Measurements from ENCODE around the gene ATRNL1. TPM values are rescaled to one million over a fixed set of nuclear protein-coding genes. Genes with fewer than 3 reads are reported as not detected.
"Not testable (repeated sequence)": the region's sequence is repeated elsewhere in the genome, so short reads cannot be mapped to it uniquely, and the experiment has no call there.

ATRNL1 gene
- total RNA-seq, 1 experiment from 2014 or later, result 28.7 TPM

DNA sequence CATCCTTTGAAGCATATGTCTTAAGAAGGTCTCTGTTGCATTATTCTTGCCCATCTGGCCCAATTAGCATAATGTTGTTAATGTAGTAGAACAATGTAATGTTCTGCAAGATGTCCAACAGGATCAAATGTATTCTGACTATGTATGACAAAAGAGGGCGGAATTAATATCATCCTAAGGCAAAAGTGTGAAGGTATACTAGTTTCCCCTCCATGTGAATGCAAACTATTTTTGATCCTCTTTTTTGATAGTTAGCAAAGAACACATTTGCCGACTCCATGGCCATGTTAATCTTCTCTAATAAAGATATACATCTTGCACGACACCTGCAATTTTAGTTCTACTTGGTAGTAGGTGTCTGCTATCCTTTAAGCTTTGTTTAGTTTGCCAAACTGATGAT lies 157.6 kb downstream of the ATRNL1 start:
- TF ChIP-seq NFE2L1 (CRISPR knock-in tag; IDR thresholded peaks at IDR 0.05) (no peak), KAT7 (CRISPR knock-in tag; IDR thresholded peaks at IDR 0.05; ENCODE audit: borderline replicate concordance) (no peak), SMAD4 (CRISPR knock-in tag; IDR thresholded peaks at IDR 0.05) (no peak), SP1 (CRISPR knock-in tag; conservative IDR thresholded peaks at IDR 0.05) (no peak), SMAD3 (CRISPR knock-in tag; IDR thresholded peaks at IDR 0.05; ENCODE audit: borderline replicate concordance) (no peak), ZNF396 (CRISPR knock-in tag; IDR thresholded peaks at IDR 0.05; ENCODE audit: borderline replicate concordance) (no peak), RELA (CRISPR knock-in tag; IDR thresholded peaks at IDR 0.05; ENCODE audit: borderline replicate concordance) (no peak), IRF2 (CRISPR knock-in tag; IDR thresholded peaks at IDR 0.05; ENCODE audit: borderline replicate concordance, low read depth) (no peak)
- TF ChIP-seq, protein P1, sequence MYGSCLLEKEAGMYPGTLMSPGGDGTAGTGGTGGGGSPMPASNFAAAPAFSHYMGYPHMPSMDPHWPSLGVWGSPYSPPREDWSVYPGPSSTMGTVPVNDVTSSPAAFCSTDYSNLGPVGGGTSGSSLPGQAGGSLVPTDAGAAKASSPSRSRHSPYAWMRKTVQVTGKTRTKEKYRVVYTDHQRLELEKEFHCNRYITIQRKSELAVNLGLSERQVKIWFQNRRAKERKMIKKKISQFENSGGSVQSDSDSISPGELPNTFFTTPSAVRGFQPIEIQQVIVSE (CRISPR knock-in tag; IDR thresholded peaks at IDR 0.05; ENCODE audit: borderline replicate concordance), result no peak
- TF ChIP-seq, protein P2, sequence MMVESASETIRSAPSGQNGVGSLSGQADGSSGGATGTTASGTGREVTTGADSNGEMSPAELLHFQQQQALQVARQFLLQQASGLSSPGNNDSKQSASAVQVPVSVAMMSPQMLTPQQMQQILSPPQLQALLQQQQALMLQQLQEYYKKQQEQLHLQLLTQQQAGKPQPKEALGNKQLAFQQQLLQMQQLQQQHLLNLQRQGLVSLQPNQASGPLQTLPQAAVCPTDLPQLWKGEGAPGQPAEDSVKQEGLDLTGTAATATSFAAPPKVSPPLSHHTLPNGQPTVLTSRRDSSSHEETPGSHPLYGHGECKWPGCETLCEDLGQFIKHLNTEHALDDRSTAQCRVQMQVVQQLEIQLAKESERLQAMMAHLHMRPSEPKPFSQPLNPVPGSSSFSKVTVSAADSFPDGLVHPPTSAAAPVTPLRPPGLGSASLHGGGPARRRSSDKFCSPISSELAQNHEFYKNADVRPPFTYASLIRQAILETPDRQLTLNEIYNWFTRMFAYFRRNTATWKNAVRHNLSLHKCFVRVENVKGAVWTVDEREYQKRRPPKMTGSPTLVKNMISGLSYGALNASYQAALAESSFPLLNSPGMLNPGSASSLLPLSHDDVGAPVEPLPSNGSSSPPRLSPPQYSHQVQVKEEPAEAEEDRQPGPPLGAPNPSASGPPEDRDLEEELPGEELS (CRISPR knock-in tag; IDR thresholded peaks at IDR 0.05), result no peak
- TF ChIP-seq, protein P3, sequence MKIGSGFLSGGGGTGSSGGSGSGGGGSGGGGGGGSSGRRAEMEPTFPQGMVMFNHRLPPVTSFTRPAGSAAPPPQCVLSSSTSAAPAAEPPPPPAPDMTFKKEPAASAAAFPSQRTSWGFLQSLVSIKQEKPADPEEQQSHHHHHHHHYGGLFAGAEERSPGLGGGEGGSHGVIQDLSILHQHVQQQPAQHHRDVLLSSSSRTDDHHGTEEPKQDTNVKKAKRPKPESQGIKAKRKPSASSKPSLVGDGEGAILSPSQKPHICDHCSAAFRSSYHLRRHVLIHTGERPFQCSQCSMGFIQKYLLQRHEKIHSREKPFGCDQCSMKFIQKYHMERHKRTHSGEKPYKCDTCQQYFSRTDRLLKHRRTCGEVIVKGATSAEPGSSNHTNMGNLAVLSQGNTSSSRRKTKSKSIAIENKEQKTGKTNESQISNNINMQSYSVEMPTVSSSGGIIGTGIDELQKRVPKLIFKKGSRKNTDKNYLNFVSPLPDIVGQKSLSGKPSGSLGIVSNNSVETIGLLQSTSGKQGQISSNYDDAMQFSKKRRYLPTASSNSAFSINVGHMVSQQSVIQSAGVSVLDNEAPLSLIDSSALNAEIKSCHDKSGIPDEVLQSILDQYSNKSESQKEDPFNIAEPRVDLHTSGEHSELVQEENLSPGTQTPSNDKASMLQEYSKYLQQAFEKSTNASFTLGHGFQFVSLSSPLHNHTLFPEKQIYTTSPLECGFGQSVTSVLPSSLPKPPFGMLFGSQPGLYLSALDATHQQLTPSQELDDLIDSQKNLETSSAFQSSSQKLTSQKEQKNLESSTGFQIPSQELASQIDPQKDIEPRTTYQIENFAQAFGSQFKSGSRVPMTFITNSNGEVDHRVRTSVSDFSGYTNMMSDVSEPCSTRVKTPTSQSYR (CRISPR knock-in tag; IDR thresholded peaks at IDR 0.05), result no peak
- TF ChIP-seq, protein P4, sequence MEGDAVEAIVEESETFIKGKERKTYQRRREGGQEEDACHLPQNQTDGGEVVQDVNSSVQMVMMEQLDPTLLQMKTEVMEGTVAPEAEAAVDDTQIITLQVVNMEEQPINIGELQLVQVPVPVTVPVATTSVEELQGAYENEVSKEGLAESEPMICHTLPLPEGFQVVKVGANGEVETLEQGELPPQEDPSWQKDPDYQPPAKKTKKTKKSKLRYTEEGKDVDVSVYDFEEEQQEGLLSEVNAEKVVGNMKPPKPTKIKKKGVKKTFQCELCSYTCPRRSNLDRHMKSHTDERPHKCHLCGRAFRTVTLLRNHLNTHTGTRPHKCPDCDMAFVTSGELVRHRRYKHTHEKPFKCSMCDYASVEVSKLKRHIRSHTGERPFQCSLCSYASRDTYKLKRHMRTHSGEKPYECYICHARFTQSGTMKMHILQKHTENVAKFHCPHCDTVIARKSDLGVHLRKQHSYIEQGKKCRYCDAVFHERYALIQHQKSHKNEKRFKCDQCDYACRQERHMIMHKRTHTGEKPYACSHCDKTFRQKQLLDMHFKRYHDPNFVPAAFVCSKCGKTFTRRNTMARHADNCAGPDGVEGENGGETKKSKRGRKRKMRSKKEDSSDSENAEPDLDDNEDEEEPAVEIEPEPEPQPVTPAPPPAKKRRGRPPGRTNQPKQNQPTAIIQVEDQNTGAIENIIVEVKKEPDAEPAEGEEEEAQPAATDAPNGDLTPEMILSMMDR (IDR thresholded peaks at IDR 0.05), result no peak
- TF ChIP-seq, protein P5, sequence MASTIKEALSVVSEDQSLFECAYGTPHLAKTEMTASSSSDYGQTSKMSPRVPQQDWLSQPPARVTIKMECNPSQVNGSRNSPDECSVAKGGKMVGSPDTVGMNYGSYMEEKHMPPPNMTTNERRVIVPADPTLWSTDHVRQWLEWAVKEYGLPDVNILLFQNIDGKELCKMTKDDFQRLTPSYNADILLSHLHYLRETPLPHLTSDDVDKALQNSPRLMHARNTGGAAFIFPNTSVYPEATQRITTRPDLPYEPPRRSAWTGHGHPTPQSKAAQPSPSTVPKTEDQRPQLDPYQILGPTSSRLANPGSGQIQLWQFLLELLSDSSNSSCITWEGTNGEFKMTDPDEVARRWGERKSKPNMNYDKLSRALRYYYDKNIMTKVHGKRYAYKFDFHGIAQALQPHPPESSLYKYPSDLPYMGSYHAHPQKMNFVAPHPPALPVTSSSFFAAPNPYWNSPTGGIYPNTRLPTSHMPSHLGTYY (CRISPR knock-in tag; IDR thresholded peaks at IDR 0.05), result no peak

DNA sequence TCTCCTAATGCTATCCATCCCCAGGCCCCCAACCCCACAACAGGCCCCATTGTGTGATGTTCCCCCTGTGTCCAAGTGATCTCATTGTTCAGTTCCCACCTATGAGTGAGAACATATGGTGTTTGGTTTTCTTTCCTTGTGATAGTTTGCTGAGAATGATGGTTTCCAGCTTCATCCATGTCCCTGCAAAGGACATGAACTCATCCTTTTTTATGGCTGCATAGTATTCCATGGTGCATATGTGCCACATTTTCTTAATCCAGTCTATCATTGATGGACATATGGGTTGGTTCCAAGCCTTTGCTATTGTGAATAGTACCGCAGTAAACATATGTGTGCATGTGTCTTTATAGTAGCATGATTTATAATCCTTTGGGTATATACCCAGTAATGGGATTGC lies 160.6 kb downstream of the ATRNL1 start:
- H3K4me1 Mint-ChIP-seq; ATAC-seq; CTCF ChIA-PET; DNase-seq (ENCODE audit: low spot score); POLR2A ChIA-PET; H3K27me3 Mint-ChIP-seq (ENCODE audit: low read depth); H3K4me3 Mint-ChIP-seq; H3K27ac Mint-ChIP-seq: not testable (repeated sequence)
- Mint-ChIP-seq H3K9me3 (peaks cover 39% of the 10 kb centered on the region), H3K36me3 (peaks cover 11% of the 10 kb centered on the region)

More for the DNA sequence above, 157.6 kb downstream of the ATRNL1 start:
- H3K4me1 Mint-ChIP-seq, result no peaks in the 10 kb centered on the region
- DNase-seq (ENCODE audit: low spot score) (no peak), ATAC-seq (no peak)
- ChIA-PET POLR2A (no interaction called here), CTCF (no interaction called here)
- H3K27ac Mint-ChIP-seq, result no peak overlapping the region
- H3K27me3 Mint-ChIP-seq (ENCODE audit: low read depth), result no peaks in the 10 kb centered on the region
- peaks cover 23% of the 10 kb centered on the region for H3K9me3 Mint-ChIP-seq
- peaks cover 5% of the 10 kb centered on the region; the same call in 1 of the 2 replicates for H3K36me3 Mint-ChIP-seq
- H3K4me3 Mint-ChIP-seq, result no peak overlapping the region

DNA sequence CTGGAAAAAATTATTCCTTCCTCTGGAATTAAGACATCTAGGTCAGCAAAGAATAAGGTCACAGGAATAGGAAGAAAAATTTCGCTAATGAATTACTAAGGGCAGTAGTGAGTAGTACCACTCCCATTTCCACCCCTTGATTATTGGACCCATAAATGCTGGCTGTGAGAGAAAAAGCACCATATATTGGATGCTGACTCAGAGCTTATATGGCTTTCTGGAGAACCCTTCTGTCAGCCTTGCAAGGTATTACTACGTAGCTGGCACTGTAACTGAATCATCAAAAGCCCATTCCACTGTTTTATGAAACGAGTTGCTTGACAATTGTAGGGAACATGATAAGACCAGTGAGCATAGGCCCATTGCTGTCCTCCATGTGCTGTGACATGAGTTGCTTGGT lies 179.3 kb downstream of the ATRNL1 start:
- Mint-ChIP-seq H3K27ac (no peak overlapping the region), H3K4me3 (no peak overlapping the region), H3K9me3 (no peaks in the 10 kb centered on the region), H3K36me3 (no peaks in the 10 kb centered on the region), H3K27me3 (ENCODE audit: low read depth) (no peaks in the 10 kb centered on the region), H3K4me1 (no peaks in the 10 kb centered on the region)
- ChIA-PET CTCF (no interaction called here), POLR2A (no interaction called here)
- ATAC-seq (no peak), DNase-seq (ENCODE audit: low spot score) (no peak)
- TF ChIP-seq, protein P3 (CRISPR knock-in tag; IDR thresholded peaks at IDR 0.05), result no peak
- no peak for TF ChIP-seq MYBL2 (CRISPR knock-in tag; IDR thresholded peaks at IDR 0.05)
